GM21528 (cell line): Measurements from ENCODE around the gene DPP10.
"Not testable (repeated sequence)": the region's sequence is repeated elsewhere in the genome, so short reads cannot be mapped to it uniquely, and the experiment has no call there.

Source experiments
- ATAC-seq: cut with Tn5 transposase; IDR thresholded peaks from one replicate; pipeline ENCODE4 v1.9.1; 2021; ENCODE audit warnings: mild to moderate bottlenecking, moderate library complexity; ENCODE audit not compliant: unreplicated experiment, low FRiP score

The DPP10 gene

DNA sequence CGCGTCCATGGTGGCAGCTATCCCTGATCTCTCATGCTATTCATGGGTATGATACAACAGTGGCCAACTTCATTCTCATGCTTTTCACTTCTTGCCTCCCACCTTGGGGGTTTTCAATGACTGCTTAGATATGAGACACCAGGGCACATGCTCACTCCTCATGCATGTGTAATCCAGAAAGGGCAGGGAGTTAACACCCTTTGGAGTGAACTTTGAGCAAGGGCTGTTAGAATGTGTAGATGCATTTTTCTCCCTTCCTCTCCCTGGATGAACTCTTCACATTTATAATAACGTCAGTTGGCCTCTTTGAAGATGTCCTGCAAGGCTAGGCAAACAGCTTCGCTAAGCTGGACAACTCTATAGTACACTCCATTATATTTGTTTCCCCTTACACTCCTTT, 56.7 kb downstream of the DPP10 start:
- no peak for ATAC-seq

DNA sequence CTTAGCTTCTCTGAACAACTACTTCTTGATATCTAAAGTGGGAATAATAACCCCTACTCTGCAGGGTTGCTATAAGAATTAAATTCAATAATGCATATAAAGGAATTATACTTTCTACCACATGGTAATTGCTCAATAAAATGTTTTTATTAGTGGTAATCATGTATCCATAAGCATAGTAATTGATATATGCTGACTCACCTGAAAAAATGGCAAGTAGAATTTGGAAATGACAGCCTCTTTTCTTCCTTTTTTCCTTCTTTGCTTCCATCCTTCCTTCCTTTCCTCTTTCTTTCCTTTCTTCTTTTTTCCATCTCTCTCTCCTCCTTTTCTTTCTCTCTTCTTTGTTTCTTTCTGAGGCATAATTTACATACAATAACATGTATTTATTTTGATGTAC, 65.3 kb downstream of the DPP10 start:
- ATAC-seq, result no peak

DNA sequence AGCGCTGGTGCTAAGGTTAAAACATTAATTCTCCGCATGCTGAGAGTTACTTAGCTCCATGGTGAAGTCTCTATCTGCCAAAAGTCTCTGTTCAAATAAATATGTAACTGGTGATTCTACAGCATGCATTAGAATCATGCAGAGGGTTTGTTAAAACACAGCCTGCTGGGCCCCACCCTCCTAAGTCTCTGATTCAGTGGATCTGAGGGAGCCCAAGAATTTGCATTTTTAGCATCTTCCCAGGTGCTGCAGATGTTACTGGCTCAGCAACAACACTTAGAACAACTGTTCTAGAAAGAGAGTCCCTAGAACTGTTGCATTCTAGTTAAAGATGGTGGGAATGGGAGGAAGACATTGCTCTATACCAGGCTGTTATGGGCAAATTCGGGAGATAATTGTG, 73.4 kb downstream of the DPP10 start:
- no peak for ATAC-seq

DNA sequence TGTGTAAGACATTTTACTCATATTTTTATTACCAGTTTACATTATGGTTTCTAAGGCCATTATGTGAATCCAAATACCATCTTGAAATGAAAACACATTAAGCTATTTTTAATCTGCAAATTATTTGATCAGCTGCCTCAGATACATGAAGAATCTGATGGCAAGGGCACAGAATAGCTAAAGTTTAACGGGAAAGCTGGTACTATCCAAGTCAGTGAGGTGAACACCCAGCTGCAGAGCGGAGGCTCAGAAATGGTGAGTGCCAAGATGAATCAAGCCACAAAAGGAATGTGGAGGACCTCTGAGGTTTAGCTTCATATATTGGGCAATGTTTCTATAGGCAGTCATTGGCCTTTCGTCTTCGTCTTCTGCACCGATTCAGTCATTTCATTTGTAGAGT, 75.1 kb downstream of the DPP10 start:
- no peak for ATAC-seq

DNA sequence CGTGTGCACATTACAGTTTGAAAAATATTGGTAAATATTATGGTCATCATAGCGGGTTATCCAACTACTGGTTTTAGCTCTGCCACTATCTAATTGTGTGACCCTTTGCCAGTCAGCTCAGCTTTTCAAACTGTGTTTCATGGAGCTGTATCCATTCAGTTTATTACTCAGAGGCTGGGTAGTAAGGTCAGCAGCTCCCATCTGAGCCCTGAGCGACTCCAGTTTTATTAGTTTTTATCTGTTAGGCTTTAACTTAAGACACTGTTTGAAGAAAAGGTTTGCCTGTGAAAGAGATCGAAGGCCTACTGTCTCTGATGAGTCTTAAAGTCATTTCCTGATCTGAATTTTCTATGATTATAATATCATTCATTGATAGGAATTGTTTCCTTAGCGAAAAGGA, 76.3 kb downstream of the DPP10 start:
- ATAC-seq, result no peak

DNA sequence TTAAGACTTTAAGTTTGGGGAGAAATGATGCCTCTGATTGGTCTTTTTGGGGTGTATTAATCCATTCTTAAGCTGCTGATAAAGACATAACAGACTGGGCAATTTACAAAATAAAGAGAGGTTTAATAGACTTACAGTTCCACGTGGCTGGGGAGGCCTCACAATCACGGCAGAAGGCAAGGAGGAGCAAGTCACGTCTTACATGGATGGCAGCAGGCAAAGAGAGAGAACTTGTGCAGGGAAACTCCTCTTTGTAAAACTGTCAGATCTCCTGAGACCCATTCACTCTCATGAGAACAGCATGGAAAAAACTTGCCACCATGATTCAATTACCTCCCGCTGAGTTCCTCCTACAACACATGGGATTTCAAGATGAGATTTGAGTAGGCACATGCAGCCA, 80.2 kb downstream of the DPP10 start:
- ATAC-seq, result not testable (repeated sequence)

DNA sequence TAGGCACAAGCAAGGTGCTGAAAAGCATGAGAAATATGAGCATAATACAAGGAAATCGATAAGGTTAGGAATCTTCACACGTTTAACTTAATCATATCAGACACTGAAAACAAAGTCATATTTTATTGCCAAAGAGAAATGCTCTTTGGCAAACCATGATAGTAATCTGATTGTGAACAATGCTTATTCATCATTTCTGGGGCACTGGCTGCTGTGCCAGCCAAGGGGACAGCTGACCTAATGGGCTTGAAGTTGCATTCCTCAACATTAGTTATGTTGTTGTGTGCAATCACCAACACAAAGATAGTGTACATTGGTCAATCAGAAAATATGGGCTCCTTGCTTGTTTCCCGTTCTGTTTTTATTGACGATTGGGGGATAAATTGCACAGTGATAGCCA, 83.5 kb downstream of the DPP10 start:
- ATAC-seq, result no peak

DNA sequence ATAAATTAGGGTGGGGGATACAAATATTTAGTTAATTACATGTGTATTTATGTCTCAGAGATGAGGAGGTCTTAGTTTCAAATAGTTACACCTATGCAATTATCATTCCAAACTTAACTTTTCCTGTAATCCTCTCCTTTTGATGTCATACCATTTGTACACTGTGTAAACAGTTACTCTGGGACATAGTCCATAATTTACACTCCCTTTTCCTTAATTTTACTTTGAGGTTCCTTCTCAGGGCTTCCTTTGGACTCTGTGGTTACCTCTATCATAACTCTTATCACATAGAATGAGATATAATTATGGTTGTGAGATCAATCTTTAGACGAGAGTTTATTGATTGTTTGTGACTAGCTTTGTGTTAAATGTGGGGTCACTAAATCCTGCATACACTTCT, 84.4 kb downstream of the DPP10 start:
- no peak for ATAC-seq

DNA sequence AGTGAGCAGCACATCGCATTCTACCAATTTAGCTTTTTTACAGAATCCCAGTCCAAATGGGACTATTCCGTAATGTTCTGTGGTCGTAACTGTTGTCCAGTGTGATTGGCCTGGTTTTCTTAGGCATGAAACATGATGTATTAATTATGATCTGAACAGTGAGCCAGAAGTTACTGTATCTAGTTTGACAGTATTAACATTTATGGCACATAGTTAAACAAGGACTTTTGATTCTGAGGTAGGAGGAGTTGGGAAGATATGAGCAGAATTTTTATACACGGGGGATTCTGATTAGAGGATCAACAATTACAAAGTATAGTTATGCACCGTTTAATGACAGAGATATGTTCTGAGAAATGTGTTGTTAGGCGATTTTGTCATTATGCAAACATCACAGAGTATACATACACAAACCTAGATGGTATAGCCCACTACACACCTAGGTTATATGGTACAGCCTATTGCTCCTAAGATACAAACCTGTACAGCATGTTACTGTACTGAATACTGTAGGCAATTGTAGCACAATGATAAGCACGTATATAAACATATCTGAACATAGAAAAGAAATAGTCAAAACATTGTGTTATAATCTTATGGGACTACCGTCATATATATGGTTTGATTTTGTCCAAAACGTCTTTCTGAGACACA, 85.0 kb downstream of the DPP10 start:
- no peak for ATAC-seq

DNA sequence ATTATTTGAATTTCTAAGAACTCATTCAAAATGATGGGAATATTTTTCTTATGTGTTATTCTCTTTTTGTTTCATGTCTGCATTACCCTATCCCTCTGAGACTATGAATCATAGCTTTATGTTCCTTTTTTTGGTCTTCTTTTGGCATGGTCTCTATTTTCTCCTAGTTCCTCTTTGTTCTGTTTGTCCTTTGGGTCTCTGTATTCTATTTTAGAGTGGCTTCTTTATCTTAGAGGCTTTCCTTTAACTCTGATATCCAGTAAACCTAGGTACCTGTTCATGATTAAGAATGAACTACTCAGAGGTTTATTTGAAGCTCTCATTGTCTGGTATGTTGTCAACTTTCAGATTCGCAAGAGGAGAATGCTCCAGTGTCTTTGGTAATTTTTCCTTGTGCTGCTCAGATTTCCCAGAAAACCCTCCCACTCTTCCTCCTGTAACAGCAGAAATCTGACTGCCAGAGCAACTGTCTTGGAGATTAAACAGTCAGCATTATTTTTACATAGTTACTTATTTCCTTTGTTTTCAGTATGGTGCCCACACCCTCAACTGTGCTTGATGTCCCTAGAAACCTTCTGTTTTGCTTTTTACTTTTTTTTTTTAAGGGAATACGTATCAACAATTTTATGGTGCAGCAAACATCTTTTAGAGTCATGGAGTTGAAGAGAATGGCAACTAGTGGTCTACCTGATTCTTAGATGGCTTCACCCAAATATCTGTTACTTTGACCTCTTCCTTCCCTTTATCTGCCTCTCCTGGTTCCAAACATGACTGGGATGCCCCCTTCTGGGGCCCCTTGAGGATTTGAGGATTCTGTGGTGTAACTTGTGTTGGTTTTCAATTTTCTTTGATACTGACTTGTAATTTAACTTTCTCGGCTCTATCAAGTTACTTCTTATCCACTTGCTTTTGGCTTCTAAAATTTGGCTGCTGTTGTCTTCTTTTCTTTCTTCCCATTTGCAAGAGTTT, 92.0 kb downstream of the DPP10 start:
- no peak for ATAC-seq

DNA sequence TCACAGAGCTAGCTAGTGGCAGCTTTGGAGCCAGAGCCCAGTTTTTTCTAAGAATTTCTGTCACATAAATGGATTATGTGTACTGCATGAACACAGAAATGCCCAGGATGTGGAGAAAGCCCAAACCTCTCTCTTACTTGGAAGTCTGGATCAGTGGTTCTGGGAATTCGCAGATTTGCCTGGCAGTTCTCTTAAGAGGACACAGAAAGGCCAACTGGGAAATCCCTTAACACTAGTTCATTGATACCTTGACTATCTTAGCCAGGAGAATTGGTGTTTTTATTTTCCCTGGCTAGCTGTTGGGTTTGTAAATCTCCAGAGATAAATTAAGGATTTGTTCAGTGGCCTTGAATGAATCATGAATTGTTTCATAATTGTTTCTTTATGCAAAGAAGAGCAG, 95.3 kb downstream of the DPP10 start:
- ATAC-seq, result no peak

DNA sequence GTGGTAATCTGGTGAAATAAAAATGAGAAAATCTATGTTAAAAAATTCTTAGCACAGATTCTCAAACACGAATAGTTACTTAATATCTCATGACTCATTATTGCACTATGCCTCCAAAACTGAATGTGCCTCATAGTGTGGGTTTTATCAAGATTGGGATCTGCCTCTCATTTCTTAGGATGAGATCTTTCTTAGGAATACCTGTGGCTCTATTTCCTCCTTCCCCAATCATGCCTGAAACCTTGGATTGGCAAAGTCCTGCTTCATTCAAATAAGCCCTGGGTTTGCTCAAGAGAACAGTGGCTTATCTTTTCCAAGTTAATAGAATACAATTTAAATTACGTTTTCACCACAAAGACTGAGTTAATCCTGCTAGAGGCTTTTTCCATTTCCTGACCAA, 100.3 kb downstream of the DPP10 start:
- no peak for ATAC-seq

DNA sequence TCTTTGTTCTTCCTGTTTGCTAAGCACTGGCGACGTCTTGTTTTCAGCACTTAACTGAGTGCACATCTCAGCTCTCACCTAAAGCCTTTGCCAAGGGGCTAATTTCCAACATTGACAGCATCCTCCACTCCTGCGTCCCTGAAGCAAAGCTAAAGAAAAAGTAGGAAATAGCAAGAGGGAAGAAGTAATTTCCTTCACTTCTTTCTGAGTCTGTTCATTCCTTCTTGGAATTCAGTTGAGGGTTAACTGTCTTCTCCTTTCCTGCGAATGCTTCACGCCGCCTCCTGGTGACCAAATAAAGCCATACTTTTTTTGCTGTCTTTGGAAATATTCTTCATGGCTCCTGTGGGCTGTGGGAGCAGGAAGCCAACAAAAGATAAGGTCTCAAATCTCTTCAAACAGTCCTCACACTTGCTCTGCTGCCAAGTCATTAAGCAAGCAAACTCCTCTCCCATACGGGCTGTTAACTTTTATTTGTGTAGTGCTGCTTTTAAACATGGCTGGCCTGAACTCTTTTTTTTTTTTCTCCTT, 100.9 kb downstream of the DPP10 start:
- ATAC-seq, result no peak

DNA sequence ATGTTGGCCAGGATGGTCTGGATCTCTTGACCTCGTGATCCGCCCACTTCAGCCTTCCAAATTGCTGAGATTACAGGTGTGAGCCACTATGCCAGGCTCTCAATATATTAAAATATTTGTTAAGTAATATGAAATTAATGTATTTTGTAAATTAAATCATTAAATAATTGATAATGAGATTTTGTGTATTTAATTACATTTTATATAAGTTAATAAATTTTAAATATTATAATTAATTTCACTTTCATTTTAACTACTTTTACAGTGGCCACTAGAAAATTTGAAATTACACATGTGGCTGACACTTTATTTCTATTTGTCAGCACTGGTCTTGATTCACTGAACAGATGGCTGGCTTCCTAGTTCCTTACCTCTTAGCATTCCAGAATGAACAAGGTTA, 102.6 kb downstream of the DPP10 start:
- ATAC-seq, result no peak

DNA sequence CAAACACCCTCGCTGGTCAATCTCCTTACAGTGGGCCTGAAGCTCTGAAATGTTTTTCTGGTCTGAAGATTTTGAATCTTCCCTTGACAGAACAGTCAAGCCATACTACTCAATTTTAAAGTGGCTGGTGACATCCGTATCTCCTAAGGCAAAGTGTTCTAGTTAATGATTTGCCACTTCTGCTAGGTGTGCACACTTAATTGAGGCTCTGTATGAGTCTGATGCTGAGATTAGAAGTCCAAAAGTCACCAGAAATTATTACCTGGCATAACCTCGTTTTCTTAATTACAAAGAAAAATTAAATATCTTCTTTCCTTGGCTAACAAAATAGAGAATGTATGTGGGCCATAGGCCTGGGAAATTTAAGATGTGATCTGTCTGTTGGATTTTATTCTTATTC, 104.1 kb downstream of the DPP10 start:
- ATAC-seq, result no peak

DNA sequence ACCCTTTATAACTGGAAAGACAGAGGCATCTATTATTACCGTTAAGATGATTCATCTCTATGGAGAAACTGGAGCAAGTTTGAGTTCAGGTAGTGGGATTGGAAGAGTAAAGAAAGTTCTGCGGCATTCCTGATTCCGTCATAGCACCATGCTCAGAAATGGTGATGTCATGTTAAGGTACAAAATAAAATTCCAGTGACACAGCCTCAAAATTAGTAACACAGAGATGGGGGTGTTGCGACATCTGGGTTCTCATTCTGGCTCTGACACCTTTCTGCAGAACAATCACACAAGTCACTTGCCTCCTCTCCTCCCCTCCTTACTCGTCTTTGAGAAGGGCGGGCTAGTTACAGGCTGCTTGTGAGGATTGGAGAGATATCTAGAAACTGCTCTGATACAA, 105.7 kb downstream of the DPP10 start:
- ATAC-seq, result no peak

DNA sequence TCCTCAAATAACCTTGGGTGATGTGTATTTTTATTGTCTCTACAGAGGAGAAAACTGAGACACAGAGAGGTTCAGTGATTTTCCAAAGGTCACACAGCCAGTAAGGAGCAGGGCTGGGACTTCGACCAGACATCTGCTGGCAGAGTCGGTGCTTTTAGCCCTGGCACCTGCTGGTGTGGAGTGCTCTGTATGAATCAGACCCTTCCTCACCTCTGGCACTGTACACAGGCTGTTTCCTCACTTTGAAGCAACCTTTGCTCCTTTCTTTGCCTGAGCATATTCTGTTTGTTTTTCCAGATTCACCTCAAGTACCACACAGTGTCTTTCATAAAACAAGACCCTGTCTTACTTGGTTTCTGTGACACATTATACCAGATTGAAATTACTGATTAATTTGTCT, 107.9 kb downstream of the DPP10 start:
- no peak for ATAC-seq

DNA sequence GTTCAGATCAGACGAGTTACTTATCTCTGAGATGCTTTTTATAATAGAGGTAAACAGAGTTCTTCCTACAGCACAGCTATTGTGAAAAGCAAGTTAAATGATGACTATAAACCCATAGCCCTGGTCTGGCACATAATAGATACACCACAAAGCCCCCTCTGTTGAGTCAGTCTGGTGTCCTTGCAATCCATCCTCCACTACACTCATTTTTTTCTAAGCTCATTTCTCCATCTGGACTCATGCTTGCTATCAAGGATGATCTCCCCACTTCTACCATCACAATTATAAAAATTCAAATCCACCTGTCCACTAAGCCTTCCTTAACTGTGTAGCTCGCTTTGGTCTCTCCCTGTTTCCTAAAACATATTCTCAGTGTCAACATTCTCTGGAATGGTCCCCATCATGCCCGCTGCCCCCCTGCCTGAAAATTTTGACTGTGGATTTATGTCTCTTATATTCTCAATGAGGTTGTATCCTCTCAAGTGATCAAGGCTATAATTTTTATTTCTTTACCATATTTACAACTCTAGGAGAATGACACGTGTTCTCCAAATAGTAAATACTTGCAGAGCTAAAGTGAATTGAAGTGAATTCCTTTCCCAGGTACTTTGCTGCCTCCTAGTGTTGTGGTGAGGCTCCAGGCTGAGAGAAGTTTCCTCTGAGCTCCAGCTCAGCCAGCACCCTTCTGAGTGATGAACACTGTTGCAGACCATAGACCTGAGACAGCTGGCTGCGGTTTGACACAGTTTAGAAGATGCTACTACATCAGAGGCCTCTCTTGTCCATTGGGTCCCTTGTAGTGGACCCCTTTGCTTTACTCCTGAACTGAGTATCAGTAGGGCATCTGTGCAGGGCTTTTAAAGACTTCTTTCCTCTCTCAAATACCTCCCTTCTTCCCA, 108.7 kb downstream of the DPP10 start:
- ATAC-seq, result no peak

DNA sequence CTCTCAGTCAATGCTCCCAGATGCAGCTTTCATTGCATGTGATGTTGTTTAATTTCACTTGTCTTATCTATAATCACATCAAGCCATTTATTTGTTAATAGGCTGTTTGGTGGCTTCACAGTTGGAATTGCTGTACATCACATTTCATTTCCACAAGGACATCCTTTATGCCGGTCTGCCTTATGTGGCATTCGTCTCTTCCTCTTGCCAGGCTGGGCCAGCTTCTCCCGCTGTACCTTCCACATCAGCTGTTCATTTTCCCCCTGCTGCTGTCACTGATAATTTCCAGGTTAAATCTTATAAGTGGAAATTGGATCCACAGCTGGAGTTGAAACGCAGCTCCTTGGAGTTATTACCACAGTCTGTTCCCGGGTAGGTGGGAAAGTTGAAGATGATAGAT, 110.6 kb downstream of the DPP10 start:
- ATAC-seq, result no peak

DNA sequence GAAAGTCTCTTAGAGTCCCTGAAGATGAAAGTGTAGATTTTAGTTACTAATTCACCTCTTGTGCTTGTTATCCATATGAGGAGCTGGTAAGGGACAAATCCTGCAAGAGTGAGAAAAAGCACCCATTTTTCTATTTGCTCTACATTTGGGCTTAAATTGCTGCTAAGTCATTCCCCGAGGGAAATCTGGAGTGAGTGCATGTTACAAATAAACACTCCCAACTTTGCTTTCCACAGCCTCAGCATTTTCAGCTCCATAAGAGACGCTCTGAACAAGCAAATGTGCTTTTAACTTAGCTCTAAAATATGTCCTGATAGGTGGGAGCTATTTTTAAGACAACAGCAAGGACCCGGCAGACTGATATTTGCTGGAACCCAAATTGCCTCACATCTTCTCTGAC, 126.7 kb downstream of the DPP10 start:
- no peak for ATAC-seq

DNA sequence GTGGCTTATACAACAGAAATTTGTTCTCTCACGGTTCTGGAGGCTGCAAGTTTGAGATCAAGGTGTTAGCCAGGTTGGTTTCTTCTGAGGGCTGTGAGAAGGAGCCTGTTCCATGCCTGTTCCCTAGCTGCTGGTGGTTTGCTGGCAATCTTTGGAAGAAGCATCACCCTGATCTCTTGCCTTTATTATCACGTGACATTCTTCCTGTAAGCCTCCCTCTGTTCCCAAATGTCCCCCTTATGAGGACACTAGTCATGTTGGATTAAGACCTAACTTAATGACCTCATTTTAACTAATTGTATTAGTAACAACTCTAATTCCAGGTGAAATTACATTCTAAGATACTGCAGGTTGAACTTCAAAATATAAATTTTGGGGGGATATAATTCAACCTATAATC, 135.2 kb downstream of the DPP10 start:
- ATAC-seq, result no peak
